ENCODE data around the gene CSTF1.
A peak's percentile ranks its signal among the peaks of the same experiment; 100 is the strongest.

CSTF1 gene

DNA sequence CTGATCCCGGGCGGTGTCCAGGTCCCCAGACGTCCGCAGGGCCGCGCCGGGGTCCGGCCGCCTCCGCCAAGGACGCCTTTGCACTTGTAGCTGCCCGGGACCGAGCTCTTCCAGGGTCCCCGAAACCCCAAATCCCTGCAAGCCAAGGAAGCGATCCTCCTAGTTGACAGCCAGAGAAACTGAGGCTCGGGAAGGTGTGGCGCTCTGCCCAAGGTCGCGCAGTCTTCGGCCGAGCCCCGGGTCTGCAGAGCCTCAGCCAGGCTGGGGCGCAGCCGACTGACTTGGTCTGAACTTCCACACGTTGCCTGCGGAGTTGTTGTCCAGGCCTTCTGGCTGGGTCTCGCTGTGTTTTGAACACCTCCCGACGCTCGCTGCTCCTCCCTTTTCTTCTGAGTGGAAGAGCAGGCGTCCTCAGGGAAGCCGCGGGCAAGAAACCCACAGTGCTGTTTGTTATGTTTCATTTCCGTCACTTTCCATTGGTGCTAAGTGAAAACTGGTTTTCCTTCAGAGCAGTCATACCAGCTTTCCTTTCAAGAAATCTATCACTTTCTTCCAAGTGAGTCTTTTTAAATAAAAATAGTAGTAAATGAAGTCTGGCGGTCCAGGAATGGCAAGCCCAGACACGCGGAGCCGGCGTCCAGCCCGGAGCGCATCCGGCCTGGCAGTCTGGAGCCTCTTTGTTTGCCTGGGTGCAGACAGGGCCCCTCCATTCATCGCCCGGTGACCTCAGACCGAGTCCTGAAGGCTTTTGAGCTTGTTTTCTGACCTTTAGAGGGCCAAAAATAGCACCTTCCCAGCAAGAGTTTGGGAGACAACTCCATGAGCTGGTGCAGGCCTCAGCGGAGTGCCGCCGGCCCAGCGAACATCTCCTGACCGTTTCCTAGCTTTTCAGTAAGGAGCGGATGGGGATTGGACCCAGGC, 33.0 kb upstream of the CSTF1 start:
- TF ChIP-seq CTCF (IDR thresholded peaks at IDR 0.05; ENCODE audit: low read depth, low read length), result no peak
- peak overlapping the region; percentile 84 to 85 for H3K4me3 ChIP-seq (replicated peaks in 1 of 2; ENCODE audit: low read depth in 2 of 2, low read length in 2 of 2)
- peak; percentile 74 to 80 for DNase-seq (ENCODE audit: low read depth in 2 of 2)

DNA sequence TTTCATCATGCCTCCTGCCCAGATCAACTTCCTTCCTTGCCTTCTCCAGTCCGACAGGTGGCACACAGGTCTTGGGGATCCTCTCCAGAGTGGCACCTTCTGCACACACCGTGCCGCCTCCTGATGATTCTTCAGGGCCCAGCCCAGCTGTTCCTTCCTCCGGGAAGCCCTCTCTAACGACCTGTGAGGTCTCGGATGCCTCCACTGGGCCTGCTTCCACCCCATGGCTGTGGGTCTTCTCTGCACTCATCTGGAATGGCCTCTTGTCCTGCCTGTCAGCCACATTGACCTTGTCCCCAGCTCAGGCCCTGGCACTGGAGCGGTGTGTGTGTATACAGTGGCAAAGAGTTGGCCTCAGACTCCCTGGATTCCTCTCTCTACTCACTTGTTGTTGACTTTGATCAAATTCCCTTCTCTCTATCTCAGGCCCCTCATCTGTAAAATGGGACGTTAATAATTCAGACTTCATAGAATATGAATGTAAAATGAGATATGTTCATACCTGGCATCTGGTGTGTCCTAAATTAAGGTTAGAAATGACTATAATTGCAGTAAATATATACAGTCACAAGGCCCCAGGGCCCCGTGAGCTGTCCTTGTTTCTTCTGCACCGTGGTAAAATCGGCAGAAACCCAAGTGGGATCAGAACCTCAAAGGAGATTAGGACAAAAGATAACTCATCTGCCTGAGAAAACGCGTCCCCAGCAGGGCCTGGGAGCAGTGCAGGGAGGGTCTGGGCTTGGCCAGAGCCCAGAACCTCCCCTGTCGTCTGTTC, 32.1 kb upstream of the CSTF1 start:
- no peak for TF ChIP-seq CTCF (IDR thresholded peaks at IDR 0.05; ENCODE audit: low read depth, low read length)
- H3K4me3 ChIP-seq (replicated peaks in 1 of 2; ENCODE audit: low read depth in 2 of 2, low read length in 2 of 2), result peak overlapping the region; percentile 84 to 85
- DNase-seq (ENCODE audit: low read depth in 2 of 2), result no peak

DNA sequence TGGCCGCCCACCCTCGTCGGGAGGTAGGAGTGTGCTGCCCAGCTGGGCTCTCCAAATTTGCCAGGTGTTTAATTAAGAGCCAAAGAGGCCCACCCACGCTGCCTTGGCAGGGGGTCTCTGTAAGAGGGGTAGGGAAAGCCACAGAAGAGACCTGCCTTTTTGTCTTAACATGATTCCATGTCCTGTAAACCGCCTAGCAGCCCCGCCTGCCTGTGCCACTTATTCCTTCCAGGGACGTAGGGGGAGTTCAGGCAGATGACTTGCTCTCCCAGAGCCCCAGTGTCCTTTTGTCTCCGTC, 31.6 kb upstream of the CSTF1 start:
- no peak for DNase-seq (ENCODE audit: low read depth in 2 of 2)
- TF ChIP-seq CTCF (IDR thresholded peaks at IDR 0.05; ENCODE audit: low read depth, low read length), result no peak
- no peak overlapping the region for H3K4me3 ChIP-seq (replicated peaks in 1 of 2; ENCODE audit: low read depth in 2 of 2, low read length in 2 of 2)

GRCh38 chr20:56361900-56362299, 30.5 kb upstream of the CSTF1 start:
- no peak for DNase-seq (ENCODE audit: low read depth in 2 of 2)
- no peak overlapping the region for H3K4me3 ChIP-seq (replicated peaks in 1 of 2; ENCODE audit: low read depth in 2 of 2, low read length in 2 of 2)
- no peak for TF ChIP-seq CTCF (IDR thresholded peaks at IDR 0.05; ENCODE audit: low read depth, low read length)

- no peak for TF ChIP-seq CTCF (IDR thresholded peaks at IDR 0.05; ENCODE audit: low read depth, low read length)
- H3K4me3 ChIP-seq (replicated peaks in 1 of 2; ENCODE audit: low read depth in 2 of 2, low read length in 2 of 2), result no peak overlapping the region
- DNase-seq (ENCODE audit: low read depth in 2 of 2), result no peak
These were observed 29.5 kb upstream of the CSTF1 start for GRCh38 chr20:56362833-56363413.

- DNase-seq (ENCODE audit: low read depth in 2 of 2), result no peak
- H3K4me3 ChIP-seq (replicated peaks in 1 of 2; ENCODE audit: low read depth in 2 of 2, low read length in 2 of 2), result no peak overlapping the region
- no peak for TF ChIP-seq CTCF (IDR thresholded peaks at IDR 0.05; ENCODE audit: low read depth, low read length)
These were observed 29.0 kb upstream of the CSTF1 start for GRCh38 chr20:56363491-56363890.

Data from cardiac fibroblast (primary cell).